Measurements from ENCODE around the gene MYBPHL. TPM values are rescaled to one million over a fixed set of nuclear protein-coding genes. Genes with fewer than 3 reads are reported as not detected.
A peak's percentile ranks its signal among the peaks of the same experiment; 100 is the strongest.

The MYBPHL gene
- total and polyA plus RNA-seq, 2 experiments from 2014 or later = not detected

- no peaks in the 10 kb centered on the region for H3K36me3 Mint-ChIP-seq (ENCODE audit: low read depth)
Observed at GRCh38 chr1:109301874-109302273, 4.9 kb downstream of the MYBPHL start.

GRCh38 chr1:109300650-109301151, 6.1 kb downstream of the MYBPHL start:
- no peak overlapping the region for H3K4me2 ChIP-seq
- no peaks in the 10 kb centered on the region for H3K36me3 ChIP-seq (ENCODE audit: insufficient read depth)
- Mint-ChIP-seq H3K9me3 (no peaks in the 10 kb centered on the region), H3K27ac (no peak overlapping the region), H3K4me3 (no peak overlapping the region), H3K36me3 (ENCODE audit: low read depth) (no peaks in the 10 kb centered on the region), H3K27me3 (ENCODE audit: insufficient read depth, low read depth, poor library complexity) (peaks cover 8% of the 10 kb centered on the region), H3K4me1 (peaks cover 10% of the 10 kb centered on the region)
- no peaks in the 10 kb centered on the region for H3K27me3 ChIP-seq (ENCODE audit: insufficient read depth)
- 0 out of 2 replicates have a peak, but pooled peaks cover under 1% of the 10 kb centered on the region for H3K4me1 ChIP-seq (ENCODE audit: insufficient read depth)
- no peak for DNase-seq (ENCODE audit: low spot score)
- no peaks in the 10 kb centered on the region for H3F3A ChIP-seq (replicated peaks; ENCODE audit: low read depth)
- H4K20me1 ChIP-seq (replicated peaks; ENCODE audit: insufficient read depth) = no peaks in the 10 kb centered on the region
- H3K79me2 ChIP-seq (replicated peaks; ENCODE audit: insufficient read depth) = no peaks in the 10 kb centered on the region
- ATAC-seq = no peak
- H3K4me3 ChIP-seq = no peak overlapping the region
- H3K27ac ChIP-seq (ENCODE audit: low read depth) = no peak overlapping the region
- H2AFZ ChIP-seq = peak overlapping the region; percentile 59; the same call in 1 of the 2 replicates
- no peaks in the 10 kb centered on the region for H3K9me2 ChIP-seq (ENCODE audit: insufficient read depth)
- TF ChIP-seq NANOG (IDR thresholded peaks at IDR 0.05; ENCODE audit: borderline replicate concordance) = no peak
- TF ChIP-seq CTCF (conservative IDR thresholded peaks at IDR 0.05; ENCODE audit: low read depth in 2 of 2) = no peak
- TF ChIP-seq REST (IDR thresholded peaks at IDR 0.05; ENCODE audit: unreplicated experiment) = no peak
- no peak for TF ChIP-seq ETS1 (IDR thresholded peaks at IDR 0.05)
- no peak for TF ChIP-seq EZH2 (IDR thresholded peaks at IDR 0.05; ENCODE audit: low read depth, unreplicated experiment)
- TF ChIP-seq CREB1 (CRISPR knock-in tag; IDR thresholded peaks at IDR 0.05; ENCODE audit: low read depth) = no peak
- no peak for TF ChIP-seq STAT1 (IDR thresholded peaks at IDR 0.05; ENCODE audit: unreplicated experiment)

More at GRCh38 chr1:109301874-109302273, 4.9 kb downstream of the MYBPHL start:
- no peak overlapping the region for H3K27ac ChIP-seq (ENCODE audit: low read depth)
- H3K4me3 ChIP-seq = no peak overlapping the region
- H3K36me3 ChIP-seq (ENCODE audit: insufficient read depth) = no peaks in the 10 kb centered on the region
- H3K27me3 Mint-ChIP-seq (ENCODE audit: insufficient read depth, low read depth, poor library complexity) = peaks cover 8% of the 10 kb centered on the region
- H3F3A ChIP-seq (replicated peaks; ENCODE audit: low read depth) = no peaks in the 10 kb centered on the region
- H3K9me3 Mint-ChIP-seq = no peaks in the 10 kb centered on the region
- H3K4me1 Mint-ChIP-seq = peaks cover 15% of the 10 kb centered on the region
- H3K9me2 ChIP-seq (ENCODE audit: insufficient read depth) = no peaks in the 10 kb centered on the region
- H2AFZ ChIP-seq = no peak overlapping the region
- ATAC-seq = no peak
- no peak overlapping the region for H3K4me3 Mint-ChIP-seq
- TF ChIP-seq ZNF114 (CRISPR knock-in tag; IDR thresholded peaks at IDR 0.05) = no peak
- no peak for TF ChIP-seq EZH2 (IDR thresholded peaks at IDR 0.05; ENCODE audit: low read depth, unreplicated experiment)
- TF ChIP-seq JUNB (IDR thresholded peaks at IDR 0.05; ENCODE audit: unreplicated experiment) = no peak
- TF ChIP-seq EZH2phosphoT487 (IDR thresholded peaks at IDR 0.05; ENCODE audit: unreplicated experiment) = no peak
- TF ChIP-seq ZNF331 (CRISPR knock-in tag; IDR thresholded peaks at IDR 0.05; ENCODE audit: low read depth) = no peak
- no peak for TF ChIP-seq NANOG (IDR thresholded peaks at IDR 0.05; ENCODE audit: borderline replicate concordance)
- no peak for TF ChIP-seq CREB1 (CRISPR knock-in tag; IDR thresholded peaks at IDR 0.05; ENCODE audit: low read depth)
- no peak for TF ChIP-seq STAT1 (IDR thresholded peaks at IDR 0.05; ENCODE audit: unreplicated experiment)
- no peak for TF ChIP-seq REST (IDR thresholded peaks at IDR 0.05; ENCODE audit: unreplicated experiment)
- no peaks in the 10 kb centered on the region for H3K27me3 ChIP-seq (ENCODE audit: insufficient read depth)
- H3K4me1 ChIP-seq (ENCODE audit: insufficient read depth) = peaks cover 12% of the 10 kb centered on the region; the same call in 1 of the 2 replicates
- no peaks in the 10 kb centered on the region for H3K79me2 ChIP-seq (replicated peaks; ENCODE audit: insufficient read depth)
- no peak overlapping the region for H3K27ac Mint-ChIP-seq
- H3K4me2 ChIP-seq = no peak overlapping the region
- no peaks in the 10 kb centered on the region for H4K20me1 ChIP-seq (replicated peaks; ENCODE audit: insufficient read depth)
- no peak for DNase-seq (ENCODE audit: low spot score)

Data from GM23338 (cell line).